NCI-H1105 treated with DMSO at 0.1 percent for 48 hours (cell line): ENCODE measurements around the gene SHOC2.
"Not testable (repeated sequence)": the region's sequence is repeated elsewhere in the genome, so short reads cannot be mapped to it uniquely, and the experiment has no call there.

Experiments used
- DNase-seq: peaks from one replicate; lab custom pipeline; 2025; lab: John Stamatoyannopoulos, UW

Gene SHOC2

DNA sequence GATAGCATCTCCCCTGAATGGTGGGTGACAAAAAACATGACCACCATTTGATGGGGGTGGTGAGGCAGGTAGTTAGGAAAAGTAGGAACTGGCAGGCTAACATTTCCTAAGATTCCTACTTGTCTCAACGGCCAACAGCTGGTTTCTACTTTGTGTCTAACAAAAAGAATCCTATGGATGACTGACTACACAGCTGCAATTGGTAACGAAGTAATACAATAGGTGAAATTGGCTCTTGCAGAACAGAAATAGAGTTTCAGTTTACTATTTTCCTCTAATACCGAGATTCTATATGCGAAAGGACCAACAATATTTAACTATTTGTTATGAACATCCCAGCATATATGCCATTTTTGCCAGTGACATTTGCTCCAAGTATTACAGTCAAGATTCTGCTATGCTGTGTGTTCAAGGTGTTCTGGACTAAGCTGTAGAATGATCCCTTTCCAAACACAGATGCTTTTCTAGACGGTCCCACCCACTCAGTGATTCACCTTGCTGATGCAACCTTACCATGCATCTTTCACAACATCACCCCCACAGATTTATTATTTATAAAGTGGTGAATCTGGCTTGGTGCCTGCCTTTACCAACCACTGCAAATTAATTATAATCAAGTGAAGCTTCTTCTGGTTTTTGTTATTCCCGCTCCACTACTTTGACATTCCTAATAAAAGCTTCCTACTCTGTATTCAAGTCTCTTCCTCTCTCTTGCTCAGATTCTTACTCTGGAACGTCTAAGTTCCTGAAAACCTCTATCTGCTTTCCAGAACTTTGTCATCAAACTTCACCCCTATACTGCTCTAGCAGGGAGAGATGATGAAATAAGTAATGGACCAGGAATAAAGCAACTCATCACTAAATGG, 17.2 kb upstream of the SHOC2 start:
- no peak for DNase-seq

- no peak for DNase-seq
Observed at GRCh38 chr10:110903280-110904278, 15.8 kb upstream of the SHOC2 start.

DNA sequence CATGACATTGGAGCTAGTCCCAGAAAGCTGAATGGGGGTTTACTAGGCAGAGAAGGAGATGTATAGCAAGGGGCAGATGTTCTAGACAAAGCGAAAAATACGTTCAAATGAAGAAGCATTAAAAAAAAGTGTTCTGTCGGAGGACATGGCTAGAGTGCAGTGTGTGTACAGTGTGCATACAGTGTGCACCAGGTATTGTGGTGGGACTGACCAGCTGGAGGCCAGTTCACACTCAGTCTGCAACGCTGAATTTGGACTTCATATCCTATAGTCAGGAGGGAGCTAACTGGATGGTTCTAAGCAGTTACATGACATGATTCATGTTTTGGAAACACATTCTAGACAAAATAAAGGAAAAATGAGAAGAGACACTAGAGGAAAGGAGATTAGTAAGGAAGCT, 9.3 kb upstream of the SHOC2 start:
- no peak for DNase-seq

DNA sequence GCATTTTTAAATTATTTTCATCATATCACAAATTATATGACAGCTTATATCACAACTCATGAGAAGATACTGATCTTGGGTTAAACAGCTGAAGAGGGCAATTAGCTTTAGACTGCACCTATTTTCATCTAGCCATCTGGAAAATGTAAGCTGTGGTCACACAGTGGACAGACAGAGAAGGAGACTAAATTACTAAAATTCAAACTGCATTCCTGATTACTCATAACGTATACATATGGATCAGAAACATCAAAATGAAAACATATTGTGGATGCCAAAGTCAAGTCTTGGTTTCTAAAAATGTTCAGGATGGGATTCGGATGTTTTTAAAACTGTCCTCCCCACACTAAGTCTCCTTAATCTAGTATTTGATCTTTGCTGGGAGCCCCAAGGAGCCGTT, 7.0 kb upstream of the SHOC2 start:
- no peak for DNase-seq

DNA sequence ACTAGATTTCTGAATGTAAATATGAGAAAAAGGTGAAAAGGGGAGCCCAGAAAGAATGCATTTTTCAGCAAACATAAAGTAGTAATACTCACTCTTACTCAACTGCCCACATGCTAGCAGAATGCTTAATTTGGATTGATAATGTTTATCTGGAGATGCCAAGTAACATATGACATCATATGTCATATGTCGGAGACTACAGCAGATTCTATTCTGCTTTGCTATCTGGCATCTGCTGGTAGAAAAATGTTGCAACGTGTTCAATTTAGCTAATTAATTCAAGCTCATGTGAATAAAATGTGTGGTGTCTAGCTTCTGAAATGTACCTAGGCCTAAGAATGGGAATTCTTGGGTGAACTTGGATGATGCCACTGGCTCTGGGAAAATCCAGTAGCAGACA, 5.0 kb upstream of the SHOC2 start:
- no peak for DNase-seq

DNA sequence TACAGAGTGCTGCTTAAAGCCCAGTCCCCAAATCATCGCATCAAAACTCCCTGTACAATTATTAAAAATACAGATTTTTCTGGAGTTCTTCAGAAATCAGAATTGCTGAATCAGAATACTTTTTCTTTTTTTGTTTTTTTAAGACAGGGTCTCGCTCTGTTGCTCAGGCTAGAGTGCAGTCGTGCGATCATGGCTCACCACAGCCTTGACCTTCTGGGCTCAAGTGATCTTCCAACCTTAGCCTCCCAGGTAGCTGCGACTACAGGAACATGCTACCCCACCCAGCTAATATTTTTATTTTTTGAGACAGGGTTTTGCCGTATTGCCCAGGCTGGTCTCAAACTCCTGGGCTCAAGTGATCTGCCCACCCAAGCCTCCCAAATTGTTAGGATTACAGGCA, 4.4 kb upstream of the SHOC2 start:
- no peak for DNase-seq

DNA sequence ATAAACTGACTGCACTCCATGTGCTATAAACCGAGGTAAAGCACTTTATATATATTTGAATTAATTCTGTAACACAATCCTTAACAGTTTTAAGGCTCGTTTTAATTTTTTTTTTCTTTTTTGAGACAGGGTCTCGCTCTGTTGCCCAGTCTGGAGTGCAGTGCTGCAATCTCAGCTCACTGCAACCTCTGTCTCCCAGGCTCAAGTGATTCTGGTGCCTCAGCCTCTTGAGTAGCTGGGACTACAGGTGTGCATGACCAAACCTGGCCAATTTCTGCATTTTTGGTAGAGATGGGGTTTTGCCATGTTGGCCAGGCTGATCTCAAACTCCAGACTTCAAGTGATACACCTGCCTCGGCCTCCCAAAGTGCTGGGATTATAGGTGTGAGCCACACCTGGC, 3.8 kb upstream of the SHOC2 start:
- DNase-seq = not testable (repeated sequence)

GRCh38 chr10:110916554-110917346, 2.7 kb upstream of the SHOC2 start:
- DNase-seq = no peak

- peak; percentile 67 for DNase-seq
Observed at GRCh38 chr10:110918269-110918642, 1.1 kb upstream of the SHOC2 start.

GRCh38 chr10:110918643-110919348, 608 bp upstream of the SHOC2 start, which contains the start of gene BBIP1:
BBIP1 (minus strand) TSS chr10:110919180; CDS start chr10:110918157, 1,023 bp downstream.
- peak; percentile 96 for DNase-seq

DNA sequence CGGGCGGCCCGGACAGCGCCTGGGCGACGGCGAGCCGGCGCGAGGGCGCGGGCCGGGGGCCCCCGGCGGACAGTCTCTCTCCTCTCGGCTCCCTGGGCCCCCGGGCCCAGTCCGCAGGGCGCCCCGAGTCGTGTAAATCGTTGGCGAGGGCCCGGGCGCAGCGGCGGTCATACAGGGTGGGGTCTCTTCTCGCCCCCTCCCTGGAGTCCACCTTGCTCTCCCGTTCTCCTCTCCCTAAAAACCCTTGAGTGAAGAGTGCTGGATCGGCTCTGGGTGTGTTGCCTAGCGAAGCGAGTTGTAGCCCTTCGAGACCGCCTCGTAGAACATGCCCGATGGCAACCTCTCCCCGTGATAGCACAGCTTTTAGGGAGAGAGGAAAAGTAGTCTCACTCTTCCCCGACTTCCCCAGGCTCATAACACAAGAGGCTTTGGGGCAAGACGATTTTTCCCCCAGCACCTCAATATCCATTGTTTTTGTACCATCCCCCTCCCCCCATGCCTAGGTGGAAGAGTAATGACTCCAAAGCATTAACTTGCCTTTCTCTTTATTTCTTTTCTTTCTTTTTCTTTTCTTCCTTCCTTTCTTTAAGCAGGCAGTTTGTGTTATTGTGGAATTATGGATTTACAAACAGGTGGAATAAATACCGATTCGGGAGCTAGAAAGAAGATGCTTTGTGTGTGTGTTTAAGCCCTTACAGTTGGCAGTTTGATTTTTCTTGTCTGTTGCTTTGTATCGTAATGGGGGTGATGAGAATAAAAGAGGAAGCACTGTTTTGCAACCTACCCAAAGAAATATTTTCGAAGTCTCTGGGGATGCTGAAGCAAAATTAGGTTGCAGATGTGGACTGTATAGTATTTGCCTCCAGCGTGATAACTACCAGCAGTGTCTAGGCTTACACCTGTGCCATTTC, 822 bp downstream of the SHOC2 start:
- peak; percentile 28 for DNase-seq

- no peak for DNase-seq
Observed at GRCh38 chr10:110923856-110924493, 4.6 kb downstream of the SHOC2 start.

- no peak for DNase-seq
Observed at GRCh38 chr10:110927461-110927860, 8.1 kb downstream of the SHOC2 start.

DNA sequence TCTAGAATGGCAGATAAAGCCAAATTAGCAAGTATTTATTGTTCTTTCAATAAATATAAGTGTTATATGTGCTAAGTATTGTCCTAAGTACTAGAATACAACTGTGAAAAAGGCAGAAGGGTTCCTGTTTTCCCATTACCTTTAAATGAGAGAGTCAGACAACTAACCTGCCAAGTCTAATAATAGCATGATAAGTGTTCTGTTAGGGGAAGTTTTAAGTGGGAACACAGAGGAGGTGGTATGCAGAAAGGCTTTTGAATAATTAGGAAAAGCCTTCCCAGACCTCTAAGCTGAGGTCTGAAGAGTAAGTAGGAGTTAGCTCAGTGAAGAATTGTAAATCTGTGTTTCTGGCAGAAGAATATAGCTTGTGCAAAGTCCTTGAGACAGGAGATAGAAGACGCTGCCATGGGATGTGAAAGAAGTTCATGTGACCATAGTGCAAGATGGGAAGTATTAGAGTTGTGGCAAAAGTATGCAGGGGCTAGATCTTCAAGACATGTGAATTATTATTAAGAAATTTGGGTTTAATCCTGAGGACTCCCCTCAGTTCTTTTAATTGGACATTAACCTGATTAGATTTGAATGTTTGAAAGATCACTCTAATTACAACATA, 12.5 kb downstream of the SHOC2 start:
- no peak for DNase-seq

DNA sequence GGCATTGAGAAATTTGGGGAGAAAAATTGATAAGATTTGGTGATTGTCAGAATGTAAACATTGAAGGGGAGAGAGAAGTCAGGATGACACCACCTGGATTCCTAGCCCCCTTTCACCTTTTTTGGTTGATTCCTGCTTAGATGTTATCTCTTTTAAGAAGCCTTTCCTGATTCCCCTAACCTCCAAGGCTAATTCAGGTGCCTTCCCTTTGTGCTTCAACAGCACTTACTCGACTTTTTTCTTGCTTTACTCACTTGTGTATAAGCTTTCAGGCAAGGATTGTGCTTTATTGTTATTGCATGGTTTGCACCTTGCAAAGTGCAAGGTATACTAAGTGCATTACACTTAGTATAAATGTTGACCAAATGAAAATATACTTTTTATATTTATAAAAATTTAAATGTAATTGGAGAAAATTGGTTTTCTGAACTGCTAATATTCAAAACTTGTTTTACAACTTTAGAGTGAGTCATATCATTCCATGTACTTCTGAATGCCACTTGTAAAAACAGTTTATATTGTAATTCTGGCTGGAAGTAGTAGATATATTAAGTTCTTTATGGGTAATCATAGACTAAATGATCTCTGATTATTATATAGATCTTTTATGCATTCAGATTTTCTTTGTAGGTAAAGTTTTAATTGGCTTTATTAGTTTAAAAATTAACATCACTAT, 13.2 kb downstream of the SHOC2 start:
- DNase-seq = no peak

- no peak for DNase-seq
Observed at GRCh38 chr10:110936757-110937156, 17.4 kb downstream of the SHOC2 start.

DNA sequence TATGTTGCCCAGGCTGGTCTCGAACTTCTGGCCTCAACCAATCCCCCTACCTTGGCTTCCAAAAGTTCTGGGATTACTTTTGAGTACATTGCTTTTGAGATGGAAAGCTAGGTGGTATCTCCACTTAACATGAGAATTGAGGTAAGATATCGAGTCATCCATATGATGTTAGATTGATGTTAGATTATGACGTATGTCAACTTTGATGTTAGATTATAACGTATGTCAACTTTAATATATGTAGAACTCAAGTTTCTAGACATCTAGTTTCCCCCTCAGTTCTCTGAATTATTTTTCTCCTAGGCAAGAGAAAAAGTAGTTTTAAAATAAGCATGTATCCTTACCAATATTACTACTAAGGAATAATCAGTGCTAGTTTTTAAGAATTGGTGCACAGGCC, 20.0 kb downstream of the SHOC2 start:
- no peak for DNase-seq

- no peak for DNase-seq
Observed at GRCh38 chr10:110944792-110945396, 25.5 kb downstream of the SHOC2 start.
